Neural progenitor cell (in vitro differentiated cells): ENCODE data around the gene SCUBE3.

ENCODE experiments used
- EZH2 ChIP-seq: fragments of 200-600 bp; sonication (generic); IDR thresholded peaks from 2 replicates; pipeline ENCODE4 v1.6.1; 2017; ENCODE audit warnings: antibody characterized with exemption, mild to moderate bottlenecking, moderate library complexity
- EZH2phosphoT487 ChIP-seq: fragments of 200-600 bp; sonication (generic); IDR thresholded peaks from 2 replicates; pipeline ENCODE4 v1.6.1; 2017; ENCODE audit warnings: antibody characterized with exemption
- TF ChIP-seq, protein P1 (sequence below): fragments of 200-600 bp; sonication (generic); IDR thresholded peaks from 2 replicates; pipeline ENCODE4 v1.5.1; 2017; ENCODE audit warnings: antibody characterized with exemption, mild to moderate bottlenecking

DNA sequence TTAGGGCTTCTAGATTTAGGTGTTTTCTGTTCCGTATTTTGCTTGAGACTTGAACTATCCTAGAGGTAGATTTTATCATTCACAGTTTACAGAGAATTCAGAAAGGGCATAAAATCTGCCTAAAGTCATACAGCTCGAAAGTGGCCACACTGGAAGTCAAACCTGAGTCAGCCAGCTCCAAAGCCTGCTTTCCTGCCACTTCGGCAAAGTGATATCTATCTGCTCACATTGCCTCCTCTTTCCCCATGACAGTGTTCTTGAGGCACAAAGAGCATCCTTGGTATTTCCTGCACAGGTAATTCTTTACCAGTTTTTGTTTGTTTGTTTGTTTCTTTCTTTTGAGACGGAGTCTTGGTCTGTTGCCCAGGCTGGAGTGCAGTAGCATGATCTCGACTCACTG, 19.4 kb upstream of the SCUBE3 start:
- no peak for TF ChIP-seq EZH2
- TF ChIP-seq, protein P1, sequence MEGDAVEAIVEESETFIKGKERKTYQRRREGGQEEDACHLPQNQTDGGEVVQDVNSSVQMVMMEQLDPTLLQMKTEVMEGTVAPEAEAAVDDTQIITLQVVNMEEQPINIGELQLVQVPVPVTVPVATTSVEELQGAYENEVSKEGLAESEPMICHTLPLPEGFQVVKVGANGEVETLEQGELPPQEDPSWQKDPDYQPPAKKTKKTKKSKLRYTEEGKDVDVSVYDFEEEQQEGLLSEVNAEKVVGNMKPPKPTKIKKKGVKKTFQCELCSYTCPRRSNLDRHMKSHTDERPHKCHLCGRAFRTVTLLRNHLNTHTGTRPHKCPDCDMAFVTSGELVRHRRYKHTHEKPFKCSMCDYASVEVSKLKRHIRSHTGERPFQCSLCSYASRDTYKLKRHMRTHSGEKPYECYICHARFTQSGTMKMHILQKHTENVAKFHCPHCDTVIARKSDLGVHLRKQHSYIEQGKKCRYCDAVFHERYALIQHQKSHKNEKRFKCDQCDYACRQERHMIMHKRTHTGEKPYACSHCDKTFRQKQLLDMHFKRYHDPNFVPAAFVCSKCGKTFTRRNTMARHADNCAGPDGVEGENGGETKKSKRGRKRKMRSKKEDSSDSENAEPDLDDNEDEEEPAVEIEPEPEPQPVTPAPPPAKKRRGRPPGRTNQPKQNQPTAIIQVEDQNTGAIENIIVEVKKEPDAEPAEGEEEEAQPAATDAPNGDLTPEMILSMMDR: no peak
- no peak for TF ChIP-seq EZH2phosphoT487
